NK-92 (cell line): ENCODE results near the gene PRKCQ.
"Not testable (repeated sequence)": the region's sequence is repeated elsewhere in the genome, so short reads cannot be mapped to it uniquely, and the experiment has no call there.

Experiments
- DNase-seq: peaks from one replicate; lab custom pipeline; 2025; ENCODE audit not compliant: unreplicated experiment; lab: John Stamatoyannopoulos, UW

PRKCQ gene

DNA sequence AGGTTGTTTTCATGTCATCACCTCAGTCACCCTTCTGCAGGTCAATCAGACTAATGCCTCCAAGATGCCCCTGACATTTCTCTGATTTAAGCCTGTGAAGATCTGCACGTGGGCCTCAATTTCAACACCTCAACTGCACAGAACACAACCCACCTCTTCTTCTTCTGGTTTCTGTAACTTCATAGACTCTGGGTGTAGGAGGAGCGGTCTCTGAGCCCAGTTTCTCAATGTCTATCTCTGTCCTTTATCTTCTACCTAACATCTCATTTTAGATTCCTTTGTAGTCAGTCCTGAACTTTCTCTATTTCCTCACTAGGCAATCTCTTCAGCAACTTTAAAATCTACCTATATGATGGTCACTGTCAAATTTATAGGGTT, 85.6 kb downstream of the PRKCQ start:
- no peak for DNase-seq

DNA sequence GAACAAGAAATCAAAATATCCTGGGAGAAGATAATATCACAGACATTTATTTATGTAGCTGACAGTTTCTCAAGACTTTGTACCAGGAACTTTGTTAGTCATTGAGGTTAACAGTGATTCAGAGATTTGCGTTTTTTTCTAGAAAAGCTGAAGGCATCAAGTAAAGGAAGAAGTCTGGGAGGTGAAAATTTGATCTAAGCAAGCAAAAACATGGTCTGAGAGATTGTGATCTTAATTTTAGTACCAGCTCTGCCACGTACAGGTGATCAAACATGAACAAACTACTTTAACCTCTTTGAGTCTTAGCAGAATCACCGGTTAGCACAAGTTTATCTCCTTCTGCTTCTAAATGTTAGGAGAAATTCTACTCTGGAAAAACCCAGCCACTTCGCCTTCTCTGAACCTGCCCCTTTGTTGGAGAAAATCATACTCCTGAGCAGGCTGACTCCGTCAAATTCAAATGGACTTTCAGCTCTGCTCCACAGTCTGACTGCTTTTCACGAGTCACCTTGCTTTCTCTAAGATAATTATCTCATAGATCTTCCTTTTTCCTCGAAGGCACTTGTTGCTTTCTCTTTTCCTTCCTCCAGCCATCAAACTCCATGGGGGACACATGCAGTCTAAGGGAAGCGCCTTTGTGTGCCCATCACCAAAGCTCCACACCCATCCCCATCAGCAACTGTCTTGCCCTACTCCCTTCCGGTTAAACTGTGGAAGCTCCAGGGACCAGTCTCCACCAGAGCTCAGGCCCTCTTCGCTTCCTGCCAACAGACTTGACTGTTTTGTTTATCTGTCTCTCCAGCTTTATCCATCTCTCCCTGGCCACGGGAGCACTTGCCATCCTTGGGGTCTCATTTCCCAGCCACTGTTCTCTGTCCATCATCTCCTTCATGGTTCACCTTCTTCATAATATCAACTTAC, 86.3 kb downstream of the PRKCQ start:
- DNase-seq = no peak

DNA sequence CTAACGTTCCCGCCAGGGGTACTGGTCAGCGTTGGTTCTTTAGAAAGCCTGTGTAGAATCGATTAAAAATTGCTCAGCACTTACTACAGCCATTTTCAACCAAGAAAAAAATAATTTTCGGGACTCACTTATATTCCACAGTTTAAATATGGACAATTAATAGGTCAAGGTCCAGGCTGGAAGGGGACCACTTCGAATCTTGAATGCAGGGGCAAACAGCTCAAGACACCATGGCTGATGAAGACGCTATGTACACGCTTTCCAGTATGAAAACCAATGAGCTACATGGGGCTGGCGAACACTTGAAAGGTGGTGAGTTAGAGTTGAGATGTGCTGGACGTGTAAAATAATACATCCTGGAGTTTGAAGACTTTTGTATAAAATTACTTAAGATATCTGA, 87.2 kb downstream of the PRKCQ start:
- DNase-seq = no peak

DNA sequence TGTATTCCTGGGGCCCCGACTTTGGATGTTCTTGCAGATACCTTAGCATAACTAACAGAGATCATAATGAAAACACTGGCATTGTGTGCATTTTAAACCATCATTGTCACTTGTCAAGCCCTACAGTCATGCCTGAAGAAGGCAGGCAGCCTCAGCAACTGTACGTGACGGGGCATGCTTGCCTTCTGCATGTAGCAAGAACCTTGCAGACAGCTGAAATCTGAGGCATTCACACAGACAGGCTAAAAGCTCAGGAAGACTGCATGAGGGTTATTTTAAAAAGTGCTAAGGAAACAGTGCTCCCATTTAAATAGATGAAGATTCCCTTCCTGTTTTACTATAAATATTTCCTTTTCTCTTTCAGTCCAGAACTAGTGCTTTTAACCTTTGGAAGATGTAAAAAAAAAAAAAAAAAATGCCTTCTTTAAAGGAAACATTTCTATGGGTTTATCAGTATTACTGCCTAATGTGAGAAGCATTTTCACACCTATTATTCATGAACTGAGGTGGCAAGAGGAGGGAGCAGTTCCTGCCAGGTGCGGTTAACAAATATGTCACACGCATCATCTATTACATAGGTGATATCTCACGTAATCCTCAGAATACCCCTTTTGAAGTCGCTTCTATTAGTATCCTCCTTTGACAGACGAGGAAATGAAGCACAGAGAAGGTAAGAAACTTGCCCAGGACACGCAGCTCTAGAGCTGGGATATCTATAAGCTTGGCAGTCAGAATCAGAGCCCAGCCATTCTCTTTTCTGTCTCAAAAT, 88.1 kb downstream of the PRKCQ start:
- no peak for DNase-seq

DNA sequence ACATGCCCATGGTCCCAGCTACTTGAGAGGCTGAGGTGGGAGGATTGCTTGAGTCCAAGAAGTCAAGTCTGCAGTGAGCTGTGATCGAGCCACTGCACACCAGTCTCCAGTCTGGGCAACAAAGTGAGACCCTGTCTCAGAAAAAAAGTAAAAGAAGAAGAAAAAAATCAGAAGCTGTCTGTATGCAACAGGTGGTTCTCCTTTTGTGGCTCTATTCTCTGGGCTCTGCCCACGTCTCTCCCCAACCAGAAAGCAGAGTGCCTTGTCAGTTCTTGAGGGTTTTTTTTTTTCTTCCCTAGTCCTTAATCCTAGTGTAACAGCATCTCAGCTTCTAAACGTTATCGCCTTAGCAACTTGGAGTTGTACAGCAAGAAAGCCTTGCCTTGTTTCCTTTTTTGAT, 89.5 kb downstream of the PRKCQ start:
- DNase-seq = no peak

DNA sequence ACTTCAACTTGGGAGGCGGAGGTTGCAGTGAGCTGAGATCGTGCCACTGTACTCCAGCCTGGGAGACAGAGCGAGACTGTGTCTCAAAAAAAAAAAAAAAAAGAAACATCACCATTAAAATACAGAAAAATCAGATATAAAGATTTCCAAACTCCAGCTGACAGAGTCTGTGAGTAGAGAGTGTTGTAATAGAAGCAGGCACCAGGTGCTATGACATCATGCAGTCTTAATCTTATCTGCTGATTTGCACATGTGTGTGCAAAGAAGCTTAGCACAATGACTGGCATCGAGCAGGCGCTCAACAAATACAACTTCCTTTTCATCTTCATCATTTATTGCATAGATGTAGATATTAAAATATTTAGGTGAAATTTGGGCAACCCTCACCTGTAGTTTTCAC, 92.2 kb downstream of the PRKCQ start:
- DNase-seq = no peak

DNA sequence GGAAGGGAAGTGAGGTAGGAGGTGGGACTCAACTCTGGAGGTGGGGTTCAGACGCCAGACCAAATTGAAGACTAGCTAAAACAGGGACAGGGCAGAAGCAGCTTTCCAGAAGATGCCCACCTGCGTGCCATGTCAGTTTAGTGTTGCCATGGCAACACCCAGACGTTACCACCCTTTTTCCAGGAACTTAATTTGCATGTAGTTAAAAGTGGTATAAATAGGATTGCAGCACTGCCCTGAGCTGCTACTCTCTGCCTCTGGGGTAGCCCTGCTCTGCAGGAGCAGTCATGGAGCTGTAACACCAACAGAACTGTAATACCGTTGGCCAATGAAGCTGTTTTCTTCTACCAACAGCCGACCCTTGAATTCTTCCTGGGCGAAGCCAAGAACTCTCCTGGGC, 93.8 kb downstream of the PRKCQ start:
- DNase-seq = no peak

DNA sequence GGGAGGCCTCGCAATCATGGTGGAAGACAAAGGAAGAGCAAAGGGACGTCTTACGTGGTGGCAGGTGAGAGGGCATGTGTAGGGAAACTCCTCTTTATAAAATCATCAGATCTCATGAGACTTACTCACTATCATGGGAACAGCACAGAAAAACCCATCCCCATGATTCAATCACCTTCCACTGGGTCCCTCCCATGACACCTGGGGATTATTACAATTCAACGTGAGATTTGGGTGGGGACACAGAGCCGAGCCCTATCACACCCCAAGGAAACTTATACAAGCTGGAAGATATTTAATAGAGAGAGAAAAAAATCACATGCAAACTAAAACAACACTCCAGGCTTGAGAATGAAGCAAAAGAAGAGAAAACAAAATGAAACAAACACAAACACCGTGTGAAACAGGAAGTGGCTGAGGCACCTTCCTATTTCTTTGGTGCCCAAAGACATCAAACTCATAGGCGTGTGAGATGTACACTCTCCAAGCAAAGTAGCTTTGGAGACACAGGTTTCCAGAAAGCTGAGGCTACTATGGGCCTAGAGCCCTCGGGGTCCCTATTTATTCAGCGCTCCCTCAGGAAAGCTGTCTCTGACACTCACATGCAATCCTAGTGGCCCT, 97.2 kb downstream of the PRKCQ start:
- no peak for DNase-seq

DNA sequence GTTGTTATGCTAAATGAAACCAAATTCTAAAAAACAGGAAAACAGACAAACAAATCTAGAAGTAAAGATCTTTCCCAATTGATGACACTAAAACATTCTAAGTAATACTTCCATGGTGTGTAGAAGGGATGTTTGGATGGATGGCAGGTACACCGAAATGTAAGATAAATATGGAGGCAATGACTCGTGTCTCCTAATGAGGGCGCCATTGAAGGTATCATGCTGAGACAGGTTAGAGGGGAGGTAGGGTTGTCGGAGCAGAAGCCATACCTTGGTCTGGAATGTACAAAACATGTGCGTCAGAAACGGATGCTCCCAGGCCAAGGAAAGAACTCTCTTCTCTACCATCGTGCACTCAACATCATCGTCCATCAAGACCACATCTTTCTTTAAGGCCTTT, 101.4 kb downstream of the PRKCQ start:
- no peak for DNase-seq

DNA sequence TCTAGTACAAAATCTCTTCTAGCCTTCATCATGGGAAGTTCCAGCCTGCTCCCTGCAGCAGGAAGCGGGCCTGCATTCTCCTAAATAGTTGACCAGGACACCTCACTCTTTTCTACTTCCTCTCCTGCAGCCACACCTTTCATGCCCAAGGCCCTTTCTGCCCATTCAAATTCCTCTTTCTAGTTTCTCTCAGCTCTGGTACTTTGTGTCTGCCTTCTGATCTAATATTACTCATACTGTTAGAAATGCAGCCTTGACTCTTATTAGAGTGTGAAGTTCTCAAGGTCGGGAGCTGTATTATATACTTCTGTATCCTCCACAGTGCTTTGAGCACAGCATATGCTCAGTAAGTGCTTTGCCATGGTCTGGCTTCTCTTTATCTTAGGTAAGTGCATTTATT, 103.1 kb downstream of the PRKCQ start:
- no peak for DNase-seq

DNA sequence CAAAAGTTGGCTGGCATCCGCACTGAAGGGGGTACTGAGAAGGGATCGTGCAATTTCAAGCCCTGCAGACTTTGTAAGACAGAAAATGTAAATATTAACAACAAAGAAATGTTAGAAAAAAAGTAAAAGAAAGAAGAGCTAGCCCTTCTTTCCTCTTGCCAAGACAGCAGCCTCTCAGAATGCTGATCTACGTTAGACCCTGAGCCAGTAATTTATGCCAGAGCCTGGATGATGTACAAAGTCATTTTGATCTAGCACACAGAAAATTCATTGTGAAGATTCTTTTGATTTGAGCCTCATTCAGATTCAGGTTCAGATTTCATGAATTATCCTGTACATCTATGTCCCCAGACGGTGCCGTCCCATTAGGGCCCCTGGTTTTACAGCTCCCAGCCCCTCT, 105.2 kb downstream of the PRKCQ start:
- no peak for DNase-seq

DNA sequence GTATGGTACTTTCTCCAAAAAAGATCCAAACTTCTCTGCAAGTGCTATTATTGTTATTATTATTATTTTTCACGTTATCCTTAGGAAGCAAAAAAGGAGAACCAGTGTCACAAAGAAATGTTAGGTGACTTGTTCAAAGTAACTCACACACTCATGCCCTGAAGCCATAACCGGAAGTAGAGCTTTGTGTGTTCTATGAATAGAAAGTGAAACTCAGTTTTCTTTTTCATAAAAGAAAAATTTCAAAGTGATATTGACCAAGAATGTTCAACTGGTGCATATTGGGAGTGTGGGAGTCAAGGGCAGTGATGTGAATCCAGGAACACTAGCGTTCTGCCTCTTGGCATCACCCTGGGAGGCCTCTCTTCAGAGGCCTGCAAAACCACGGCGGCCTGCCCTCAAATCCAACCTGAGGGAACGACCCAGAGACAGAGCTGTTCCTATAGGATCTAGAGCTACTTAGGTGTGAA, 106.1 kb downstream of the PRKCQ start:
- DNase-seq = no peak

DNA sequence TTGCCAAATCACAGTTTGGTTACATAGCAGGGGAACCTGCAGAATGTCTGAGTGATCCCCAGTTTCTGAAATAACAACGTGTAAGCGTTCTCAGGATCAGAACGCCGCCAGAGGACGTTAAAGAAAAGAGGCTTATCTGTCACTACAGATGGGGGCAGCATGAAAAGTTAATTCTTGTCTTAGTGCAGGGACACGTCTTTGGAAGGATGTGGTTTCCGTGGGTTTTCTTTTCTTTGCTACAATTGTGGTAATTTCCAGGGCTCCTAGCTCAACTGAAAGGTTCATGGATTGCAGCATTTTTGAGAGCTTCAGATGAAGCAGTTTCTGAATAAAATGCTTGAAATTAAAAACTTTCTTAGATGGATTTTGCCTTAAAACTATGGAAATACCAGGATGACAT, 106.6 kb downstream of the PRKCQ start:
- DNase-seq = no peak

DNA sequence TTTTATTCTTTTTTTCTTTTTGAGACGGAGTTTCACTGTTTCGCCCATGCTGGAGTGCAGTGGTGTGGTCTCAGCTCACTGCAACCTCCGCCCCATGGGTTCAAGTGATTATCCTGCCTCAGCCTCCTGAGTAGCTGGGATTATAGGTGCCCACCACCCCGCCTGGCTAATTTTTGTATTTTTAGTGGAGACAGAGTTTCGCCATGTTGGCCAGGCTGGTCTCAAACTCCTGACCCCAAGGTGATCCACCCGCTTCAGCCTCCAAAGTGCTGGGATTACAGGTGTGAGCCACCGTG, 107.4 kb downstream of the PRKCQ start:
- not testable (repeated sequence) for DNase-seq

DNA sequence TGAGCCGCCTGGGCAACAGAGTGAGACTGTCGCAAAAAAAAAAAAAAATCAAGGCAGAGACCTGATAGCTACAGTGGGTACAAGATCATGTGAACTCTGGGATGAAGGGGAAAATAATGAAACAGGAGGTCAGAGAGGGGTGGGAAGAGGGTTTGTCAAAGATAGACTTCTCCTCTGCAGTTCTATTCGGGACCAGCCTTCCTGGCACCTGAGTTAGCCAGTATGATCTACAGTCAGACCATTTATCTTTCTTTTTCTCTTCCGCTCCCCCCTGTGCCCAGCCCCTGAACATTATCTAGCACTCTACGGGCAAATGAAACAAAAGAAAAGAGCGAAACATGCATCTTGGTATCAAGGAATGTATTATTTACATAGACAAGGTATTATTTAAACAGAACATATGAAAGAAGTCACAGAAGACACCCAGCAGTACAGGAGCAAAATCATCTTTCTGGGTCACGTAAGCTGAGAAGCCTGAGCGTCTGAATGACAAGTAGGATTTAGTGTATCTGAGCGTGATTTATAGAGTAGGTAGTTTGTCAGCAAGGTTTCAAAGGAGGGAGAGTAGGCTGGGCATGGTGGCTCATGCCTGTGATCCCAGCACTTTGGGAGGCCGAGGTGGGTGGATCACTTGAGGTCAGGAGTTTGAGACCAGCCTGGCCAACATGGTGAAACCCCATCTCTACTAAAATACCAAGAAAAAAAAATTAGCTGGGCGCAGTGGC, 109.0 kb downstream of the PRKCQ start:
- DNase-seq = no peak

DNA sequence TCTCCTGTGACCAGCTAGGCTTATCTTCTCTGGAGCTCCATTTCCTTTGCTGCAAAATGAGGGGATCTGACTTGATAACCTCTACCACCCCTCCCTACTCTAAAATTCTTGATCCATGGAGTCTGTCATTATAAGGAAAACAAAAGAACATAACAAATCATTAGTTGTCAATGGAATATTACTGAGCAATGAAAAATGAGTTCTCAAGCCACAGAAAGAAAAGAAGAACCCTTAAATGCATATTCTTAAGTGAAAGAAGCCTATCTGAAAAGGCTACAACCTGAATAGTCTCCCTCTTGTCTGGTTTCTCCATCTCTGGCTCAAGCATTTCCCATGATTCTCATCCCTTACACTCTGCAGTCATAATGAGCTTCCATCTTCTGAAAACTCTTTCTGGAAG, 110.4 kb downstream of the PRKCQ start:
- no peak for DNase-seq

DNA sequence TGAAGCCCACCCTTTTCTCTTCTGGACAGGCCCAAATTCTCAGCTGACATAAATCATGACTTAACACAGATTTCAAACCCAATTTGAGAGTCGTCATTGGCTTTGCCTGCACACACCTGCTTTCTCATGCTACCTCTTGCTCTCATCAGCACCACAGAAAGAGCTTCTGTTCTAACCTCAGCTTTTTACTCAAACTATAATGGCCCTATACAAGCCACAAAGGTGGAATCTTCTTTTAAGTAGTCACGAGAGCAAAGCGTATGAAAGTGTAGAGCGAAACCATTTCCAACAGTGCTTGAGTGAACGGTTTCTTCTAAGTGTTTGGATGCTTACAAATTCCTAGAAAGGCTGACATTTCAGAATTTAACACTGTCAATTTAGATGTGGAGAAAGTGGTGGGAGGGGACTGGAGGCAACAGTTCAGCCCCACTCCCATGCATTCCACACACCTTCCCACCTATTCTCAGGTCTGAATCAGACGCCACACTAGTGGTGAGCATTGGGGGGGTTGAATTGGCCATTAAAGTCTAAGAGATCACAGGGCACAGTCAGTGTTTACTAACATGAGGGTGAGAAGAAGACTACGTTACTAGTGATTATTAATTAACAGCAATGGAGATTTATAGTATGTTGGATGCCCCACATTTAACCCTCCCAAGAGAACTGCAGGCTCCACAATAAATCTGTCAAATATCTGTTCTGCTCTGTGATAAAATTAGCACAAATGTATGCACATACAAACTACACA, 114.0 kb downstream of the PRKCQ start:
- no peak for DNase-seq

DNA sequence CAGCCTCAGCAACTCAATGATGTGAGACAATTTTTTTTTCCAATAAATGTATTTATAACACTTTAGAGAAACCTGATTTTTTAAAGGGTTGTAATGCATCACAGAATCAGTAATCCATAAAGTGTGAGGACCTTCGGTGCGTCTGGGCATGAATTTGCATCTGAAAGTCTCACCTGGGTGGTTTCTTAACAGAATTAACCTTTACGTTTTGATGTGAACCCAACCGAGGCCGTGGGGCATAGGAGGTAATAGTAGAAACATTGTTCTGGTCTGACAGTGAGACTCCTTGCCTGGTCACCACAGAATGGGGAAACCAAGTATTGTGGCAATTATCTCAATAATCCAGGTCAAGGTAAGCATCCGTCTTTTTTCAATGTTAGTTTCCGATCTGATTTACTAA, 114.6 kb downstream of the PRKCQ start:
- DNase-seq = no peak

DNA sequence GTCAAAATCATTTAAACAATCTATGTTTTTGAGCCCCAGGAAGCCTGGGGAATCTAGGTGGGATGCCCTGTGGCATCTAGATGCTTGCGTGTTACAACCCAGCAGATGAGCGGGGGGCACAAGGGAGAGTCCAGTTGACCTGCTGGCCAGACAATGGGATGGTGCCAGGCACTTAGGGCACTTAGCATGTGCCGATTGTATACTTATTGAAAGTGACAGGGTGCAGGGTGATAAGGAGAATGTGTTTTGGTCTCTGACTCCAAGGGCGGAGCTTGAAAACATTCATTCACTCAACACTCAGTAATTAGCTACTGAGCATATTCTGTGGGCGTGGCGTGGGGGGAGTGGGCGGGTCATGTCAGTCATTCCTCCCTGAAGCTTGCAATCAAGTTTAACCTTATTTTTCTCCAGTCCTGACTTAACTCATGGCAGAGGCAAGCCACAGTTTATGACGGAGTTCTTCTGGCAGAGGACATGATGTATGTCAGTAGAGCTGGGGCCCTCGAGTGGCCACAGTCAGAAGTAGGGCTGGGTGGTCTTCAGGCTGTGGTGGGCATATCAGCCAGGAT, 115.1 kb downstream of the PRKCQ start:
- DNase-seq = no peak

DNA sequence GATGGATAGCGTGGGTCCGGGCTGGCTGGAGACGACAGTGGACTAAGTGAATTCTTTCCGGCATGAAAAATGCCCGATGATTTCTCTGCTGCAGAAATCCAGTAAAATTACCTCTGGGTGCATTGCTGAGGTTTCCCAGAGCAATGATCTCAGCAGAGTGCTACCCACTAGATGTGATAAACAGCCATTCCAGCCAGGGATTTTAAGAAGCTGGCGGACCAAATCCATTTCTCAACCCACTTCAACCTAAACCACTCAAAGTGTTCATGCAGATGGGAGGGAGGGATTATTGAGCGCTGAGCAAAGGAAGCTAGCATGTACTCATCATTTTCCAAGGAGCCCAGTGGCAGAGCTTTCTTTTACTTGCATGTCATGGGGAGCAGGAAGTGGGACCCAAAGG, 116.7 kb downstream of the PRKCQ start:
- DNase-seq = no peak
